Adrenal gland (tissue), 12 donors: Measurements from ENCODE around the gene ASTN2. TPM values are rescaled to one million over a fixed set of nuclear protein-coding genes. Genes with fewer than 3 reads are reported as not detected.

Experiments used
- DNase-seq, 7 donors: peaks; one replicate each; pipeline ENCODE4 v3.0.0-alpha.2; 2019 to 2020
- H3K27ac ChIP-seq, 5 donors: fragments of 200-600 bp; sonication (generic) in 4 of 5; 1 replicate in 3 of 5; 2 replicates in 2 of 5; pipeline versions ENCODE4 v1.5.1 to v1.8.0; 2016 to 2020; ENCODE audit warnings: mild to moderate bottlenecking in 1 of 5
- H3K27me3 ChIP-seq: fragments of 200-600 bp; 2 replicates; pipeline ENCODE4 v1.8.0; 2021
- H3K36me3 ChIP-seq, 2 donors: fragments of 200-600 bp; replicated peaks in 1 of 2; 1 replicate in 1 of 2; 2 replicates in 1 of 2; pipeline versions ENCODE4 v1.5.1 to v1.8.0; 2018 to 2022
- H3K4me1 ChIP-seq, 2 donors: fragments of 200-600 bp; replicated peaks in 1 of 2; 1 replicate in 1 of 2; 2 replicates in 1 of 2; pipeline versions ENCODE4 v1.5.1 to v1.8.0; 2018 to 2021
- H3K4me3 ChIP-seq, 4 donors: fragments of 200-600 bp; sonication (generic) in 3 of 4; one replicate each; pipeline ENCODE4 v1.5.1; 2016 to 2018
- H3K9me3 ChIP-seq, 3 donors: fragments of 200-600 bp; sonication (generic) in 1 of 3; replicated peaks in 1 of 3; 1 replicate in 2 of 3; 2 replicates in 1 of 3; pipeline versions ENCODE4 v1.5.1 to v1.8.0; 2016 to 2021
- POLR2A ChIP-seq, 2 donors: fragments of 450-650 bp; IDR thresholded peaks; one replicate each; pipeline ENCODE4 v1.6.1; 2017; ENCODE audit warnings: antibody characterized with exemption in 2 of 2, mild to moderate bottlenecking in 2 of 2, moderate library complexity in 1 of 2
- WGBS, 4 donors: extraction: QIAGEN DNeasy Blood & Tissue Kit in 2 of 4; methylation state at CpG; one replicate each; pipeline versions ENCODE4 v1.1.5 to v1.1.7; 2013 to 2017; 5-methylcytosine and 5-hydroxymethylcytosine counted together
- intact Hi-C, 2 donors: fragments of 100-400 bp; cut with DNase I; formaldehyde crosslinking; loops; one replicate each; pipeline versions ENCODE4 v1.14.1 to v1.15.0; 2022 to 2023
- polyA plus RNA-seq, 3 donors: library from polyadenylated mRNA; stranded (reverse); fragments of 200-250 nt in 2 of 3; fragments of 350-450 nt in 1 of 3; fragmentation: Illumina TruSeq in 1 of 3; extraction: RNeasy Lipid Tissue Mini Kit (QIAGEN cat#74804) in 1 of 3; gene quantifications; one replicate each; pipeline ENCODE4 v1.2.3, GENCODE V29; 2013 to 2014
- total RNA-seq, 9 donors: library from RNA; depleted of rRNA in 4 of 9; stranded (reverse); fragments of >200 nt in 4 of 9; fragments of 120-200 nt in 1 of 9; fragmentation: NEBNext Ultra II Directional in 1 of 9; extraction: Animal tissue kit (Norgen Biotek cat#: 25700) in 1 of 9; gene quantifications; one replicate each; pipeline versions ENCODE4 v1.1.0 to v1.2.4, GENCODE V29; 2013 to 2023
- TF ChIP-seq, protein P1 (sequence below), 6 experiments: fragments of 450-650 bp in 4 of 6; fragments of 200-600 bp in 2 of 6; sonication (generic) in 1 of 6; IDR thresholded peaks; 1 replicate in 5 of 6; 2 replicates in 1 of 6; pipeline versions ENCODE4 v1.5.1 to v1.8.0; 2016 to 2021; ENCODE audit warnings: antibody characterized with exemption in 6 of 6, mild to moderate bottlenecking in 2 of 6, moderate library complexity in 1 of 6
- donor health status: healthy with polysubstance abuse.
- donor health status: Bipolar disorder and iron deficiency.
- donor health status: DM: yes; HTN: yes; CAD: no.
- donor health status: DM: no; HTN: no; CAD: no.
- donor health status: DM: no; HTN: no; CAD: no.
- donor health status: DM: yes; HTN: yes; CAD: no.

Gene ASTN2
- total and polyA plus RNA-seq, 12 donors: 2.5 to 15.6 (median 6.8) TPM

DNA sequence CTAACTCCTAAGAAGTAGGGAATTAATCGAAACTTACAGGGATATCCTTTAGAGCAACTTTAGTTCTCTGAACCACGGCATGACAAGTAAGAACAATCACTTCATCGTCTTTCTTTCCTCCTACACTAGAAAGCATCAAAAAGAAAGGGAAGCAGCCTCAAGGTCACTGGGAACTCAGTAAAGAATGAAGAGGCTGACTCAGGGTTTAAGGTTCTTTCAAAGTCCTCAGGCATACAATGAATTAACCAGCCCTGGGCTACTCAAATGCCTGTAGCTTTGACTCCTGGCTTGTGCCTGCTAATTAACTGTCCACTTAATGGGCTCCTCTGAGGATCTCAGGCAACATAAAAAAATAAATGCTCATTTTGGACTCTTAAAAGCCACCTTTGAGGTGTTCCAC is 625.8 kb downstream of the ASTN2 start:
- no peak for DNase-seq
- WGBS, 4 donors: 27 to 44% (median 28%) methylated on average over 3 of the region's 3 CpGs
- Histone ChIP-seq H3K27me3 (no peaks in the 10 kb centered on the region), H3K9me3 (no peaks in the 10 kb centered on the region), H3K36me3 (no peaks in the 10 kb centered on the region), H3K4me1 (no peaks in the 10 kb centered on the region), H3K4me3 (no peak overlapping the region), H3K27ac (no peak overlapping the region)
- TF ChIP-seq POLR2A (IDR thresholded peaks at IDR 0.05): no peak
- TF ChIP-seq, protein P1, sequence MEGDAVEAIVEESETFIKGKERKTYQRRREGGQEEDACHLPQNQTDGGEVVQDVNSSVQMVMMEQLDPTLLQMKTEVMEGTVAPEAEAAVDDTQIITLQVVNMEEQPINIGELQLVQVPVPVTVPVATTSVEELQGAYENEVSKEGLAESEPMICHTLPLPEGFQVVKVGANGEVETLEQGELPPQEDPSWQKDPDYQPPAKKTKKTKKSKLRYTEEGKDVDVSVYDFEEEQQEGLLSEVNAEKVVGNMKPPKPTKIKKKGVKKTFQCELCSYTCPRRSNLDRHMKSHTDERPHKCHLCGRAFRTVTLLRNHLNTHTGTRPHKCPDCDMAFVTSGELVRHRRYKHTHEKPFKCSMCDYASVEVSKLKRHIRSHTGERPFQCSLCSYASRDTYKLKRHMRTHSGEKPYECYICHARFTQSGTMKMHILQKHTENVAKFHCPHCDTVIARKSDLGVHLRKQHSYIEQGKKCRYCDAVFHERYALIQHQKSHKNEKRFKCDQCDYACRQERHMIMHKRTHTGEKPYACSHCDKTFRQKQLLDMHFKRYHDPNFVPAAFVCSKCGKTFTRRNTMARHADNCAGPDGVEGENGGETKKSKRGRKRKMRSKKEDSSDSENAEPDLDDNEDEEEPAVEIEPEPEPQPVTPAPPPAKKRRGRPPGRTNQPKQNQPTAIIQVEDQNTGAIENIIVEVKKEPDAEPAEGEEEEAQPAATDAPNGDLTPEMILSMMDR (IDR thresholded peaks at IDR 0.05): no peak
- intact Hi-C loops: no loop called here

GRCh38 chr9:116786737-116787136 is 628.1 kb downstream of the ASTN2 start:
- Histone ChIP-seq H3K27ac (no peak overlapping the region), H3K9me3 (no peaks in the 10 kb centered on the region), H3K4me3 (no peak overlapping the region), H3K4me1 (no peaks in the 10 kb centered on the region), H3K27me3 (no peaks in the 10 kb centered on the region), H3K36me3 (no peaks in the 10 kb centered on the region)
- intact Hi-C loops: no loop called here
- no peak for DNase-seq
- TF ChIP-seq, protein P1 (IDR thresholded peaks at IDR 0.05): no peak
- TF ChIP-seq POLR2A (IDR thresholded peaks at IDR 0.05): no peak
- WGBS, 4 donors: 85 to 91% (median 89%) methylated on average over 2 of the region's 2 CpGs

GRCh38 chr9:116777116-116777515 is 637.7 kb downstream of the ASTN2 start:
- intact Hi-C loops: no loop called here
- no peak for TF ChIP-seq POLR2A (IDR thresholded peaks at IDR 0.05)
- TF ChIP-seq, protein P1 (IDR thresholded peaks at IDR 0.05): no peak
- no peak for DNase-seq
- no peak overlapping the region for H3K27ac ChIP-seq
- no peaks in the 10 kb centered on the region for H3K27me3 ChIP-seq
- no peaks in the 10 kb centered on the region for H3K36me3 ChIP-seq
- 70 to 78% (median 76%) methylated on average over 3 of the region's 3 CpGs for WGBS, 4 donors
- no peak overlapping the region for H3K4me3 ChIP-seq
- no peaks in the 10 kb centered on the region for H3K4me1 ChIP-seq
- no peaks in the 10 kb centered on the region for H3K9me3 ChIP-seq

- intact Hi-C loops: no loop called here
- DNase-seq: no peak
- Histone ChIP-seq H3K9me3 (no peaks in the 10 kb centered on the region), H3K36me3 (no peaks in the 10 kb centered on the region), H3K27me3 (no peaks in the 10 kb centered on the region), H3K4me3 (no peak overlapping the region), H3K27ac (no peak overlapping the region), H3K4me1 (no peaks in the 10 kb centered on the region)
- TF ChIP-seq, protein P1 (IDR thresholded peaks at IDR 0.05): no peak
- TF ChIP-seq POLR2A (IDR thresholded peaks at IDR 0.05): no peak
- 64 to 73% (median 70%) methylated on average over 3 to 4 of the region's 4 CpGs for WGBS, 4 donors
These were observed 640.3 kb downstream of the ASTN2 start for GRCh38 chr9:116774421-116775180.
